PFSK-1 (cell line): ENCODE data around the gene SETDB2.

ENCODE experiments used
- POLR2AphosphoS5 ChIP-seq: IDR thresholded peaks from 2 replicates; pipeline ENCODE4 v1.6.1; 2012; ENCODE audit warnings: low read depth, mild to moderate bottlenecking, control low read depth, low read length, moderate library complexity
- TF ChIP-seq, protein P1 (sequence below), 2 experiments: IDR thresholded peaks; 2 replicates each; pipeline versions ENCODE4 v1.6.1 to v1.8.0; 2011 to 2012; ENCODE audit warnings: low read depth in 2 of 2, low read length in 2 of 2, control low read depth in 1 of 2, inconsistent platforms in 1 of 2, mild to moderate bottlenecking in 1 of 2, moderate library complexity in 1 of 2; ENCODE audit not compliant: insufficient read depth in 1 of 2

GRCh38 chr13:49450105-49450819, 6.2 kb downstream of the SETDB2 start:
- TF ChIP-seq POLR2AphosphoS5: no peak
- TF ChIP-seq, protein P1, sequence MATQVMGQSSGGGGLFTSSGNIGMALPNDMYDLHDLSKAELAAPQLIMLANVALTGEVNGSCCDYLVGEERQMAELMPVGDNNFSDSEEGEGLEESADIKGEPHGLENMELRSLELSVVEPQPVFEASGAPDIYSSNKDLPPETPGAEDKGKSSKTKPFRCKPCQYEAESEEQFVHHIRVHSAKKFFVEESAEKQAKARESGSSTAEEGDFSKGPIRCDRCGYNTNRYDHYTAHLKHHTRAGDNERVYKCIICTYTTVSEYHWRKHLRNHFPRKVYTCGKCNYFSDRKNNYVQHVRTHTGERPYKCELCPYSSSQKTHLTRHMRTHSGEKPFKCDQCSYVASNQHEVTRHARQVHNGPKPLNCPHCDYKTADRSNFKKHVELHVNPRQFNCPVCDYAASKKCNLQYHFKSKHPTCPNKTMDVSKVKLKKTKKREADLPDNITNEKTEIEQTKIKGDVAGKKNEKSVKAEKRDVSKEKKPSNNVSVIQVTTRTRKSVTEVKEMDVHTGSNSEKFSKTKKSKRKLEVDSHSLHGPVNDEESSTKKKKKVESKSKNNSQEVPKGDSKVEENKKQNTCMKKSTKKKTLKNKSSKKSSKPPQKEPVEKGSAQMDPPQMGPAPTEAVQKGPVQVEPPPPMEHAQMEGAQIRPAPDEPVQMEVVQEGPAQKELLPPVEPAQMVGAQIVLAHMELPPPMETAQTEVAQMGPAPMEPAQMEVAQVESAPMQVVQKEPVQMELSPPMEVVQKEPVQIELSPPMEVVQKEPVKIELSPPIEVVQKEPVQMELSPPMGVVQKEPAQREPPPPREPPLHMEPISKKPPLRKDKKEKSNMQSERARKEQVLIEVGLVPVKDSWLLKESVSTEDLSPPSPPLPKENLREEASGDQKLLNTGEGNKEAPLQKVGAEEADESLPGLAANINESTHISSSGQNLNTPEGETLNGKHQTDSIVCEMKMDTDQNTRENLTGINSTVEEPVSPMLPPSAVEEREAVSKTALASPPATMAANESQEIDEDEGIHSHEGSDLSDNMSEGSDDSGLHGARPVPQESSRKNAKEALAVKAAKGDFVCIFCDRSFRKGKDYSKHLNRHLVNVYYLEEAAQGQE (IDR thresholded peaks at IDR 0.05; ENCODE audit: insufficient read depth in 1 of 2, low read depth in 2 of 2, low read length in 2 of 2): no peak
